H1 (cell line): Measurements from ENCODE around the gene RFX3. TPM values are rescaled to one million over a fixed set of nuclear protein-coding genes. Genes with fewer than 3 reads are reported as not detected.

Experiments
- CTCF ChIA-PET: fragments of 300-600 bp; sonication (Branson Sonifier 250); formaldehyde crosslinking; loops from one replicate; lab custom pipeline; 2021; ENCODE audit not compliant: partially characterized antibody; lab: Charles Lee
- POLR2A ChIA-PET: fragments of 300-600 bp; sonication (Branson Sonifier 250); formaldehyde crosslinking; loops from one replicate; lab custom pipeline; 2021; ENCODE audit warnings: inconsistent platforms; ENCODE audit not compliant: partially characterized antibody; lab: Charles Lee
- DNase-seq, 2 experiments: peaks; one replicate each; pipeline versions ENCODE4 v3.0.0 to v3.0.0-alpha.2; 2010 to 2022; ENCODE audit warnings: low spot score in 2 of 2, low read depth in 1 of 2, mixed read lengths in 1 of 2
- FAIRE-seq: peaks from 2 replicates; lab custom pipeline; 2011; peaks lifted over from hg19 to GRCh38; lab: Jason Lieb, UNC
- H2AFZ ChIP-seq: 2 replicates; pipeline ENCODE4 v1.8.1; 2012; ENCODE audit warnings: low read length, inconsistent platforms
- H2AK5ac ChIP-seq: 2 replicates; pipeline ENCODE4 v1.6.1; 2013; ENCODE audit warnings: low read depth, low read length
- H2BK120ac ChIP-seq: replicated peaks from 2 replicates; pipeline ENCODE3; 2013; ENCODE audit warnings: low read depth, low read length, inconsistent platforms
- H2BK12ac ChIP-seq: 2 replicates; pipeline ENCODE4 v1.6.1; 2013; ENCODE audit warnings: low read depth, low read length
- H2BK15ac ChIP-seq: 2 replicates; pipeline ENCODE4 v1.6.1; 2013; ENCODE audit warnings: low read length
- H2BK20ac ChIP-seq: 2 replicates; pipeline ENCODE4 v1.6.1; 2013; ENCODE audit warnings: low read length
- H2BK5ac ChIP-seq: 2 replicates; pipeline ENCODE4 v1.6.1; 2013; ENCODE audit warnings: low read depth, low read length
- H3K14ac ChIP-seq: 2 replicates; pipeline ENCODE4 v1.6.1; 2013; ENCODE audit warnings: inconsistent platforms; ENCODE audit not compliant: insufficient read length
- H3K18ac ChIP-seq: 2 replicates; pipeline ENCODE4 v1.6.1; 2013; ENCODE audit warnings: low read length; ENCODE audit errors: extremely low read depth
- H3K23ac ChIP-seq: 2 replicates; pipeline ENCODE4 v1.6.1; 2013; ENCODE audit warnings: inconsistent platforms; ENCODE audit not compliant: insufficient read length
- H3K23me2 ChIP-seq: 2 replicates; pipeline ENCODE4 v1.6.1; 2013; ENCODE audit warnings: low read depth, low read length
- H3K27ac ChIP-seq: 2 replicates; pipeline ENCODE4 v1.6.1; 2011; ENCODE audit warnings: low read depth, low read length, inconsistent platforms
- H3K27me3 ChIP-seq, 4 experiments: replicated peaks in 1 of 4; 1 replicate in 1 of 4; 2 replicates in 3 of 4; pipeline versions ENCODE4 v1.6.1 to v1.8.1; 2011 to 2013; ENCODE audit warnings: low read length in 3 of 4, mild to moderate bottlenecking in 3 of 4, inconsistent platforms in 2 of 4, mixed read lengths in 2 of 4, moderate library complexity in 1 of 4; ENCODE audit not compliant: control insufficient read depth in 3 of 4, insufficient read depth in 3 of 4; ENCODE audit errors: extremely low read depth in 1 of 4
- H3K36me3 ChIP-seq, 4 experiments: 2 replicates each; pipeline versions ENCODE4 v1.6.1 to v1.8.1; 2011 to 2013; ENCODE audit warnings: mild to moderate bottlenecking in 4 of 4, low read length in 3 of 4, moderate library complexity in 2 of 4, control low read depth in 1 of 4, inconsistent platforms in 1 of 4; ENCODE audit not compliant: insufficient read depth in 4 of 4, control insufficient read depth in 2 of 4
- H3K4ac ChIP-seq: replicated peaks from 2 replicates; pipeline ENCODE3; 2013; ENCODE audit warnings: low read length, low read depth, mixed read lengths, inconsistent platforms; ENCODE audit not compliant: insufficient read length
- H3K4me1 ChIP-seq, 4 experiments: replicated peaks in 1 of 4; 1 replicate in 1 of 4; 2 replicates in 3 of 4; pipeline versions ENCODE4 v1.6.1 to v1.8.1; 2011 to 2013; ENCODE audit warnings: low read length in 3 of 4, inconsistent platforms in 2 of 4, mixed read lengths in 1 of 4; ENCODE audit not compliant: insufficient read depth in 4 of 4, control insufficient read depth in 3 of 4
- H3K4me2 ChIP-seq, 2 experiments: 2 replicates each; pipeline versions ENCODE4 v1.6.1 to v1.8.1; 2011 to 2013; ENCODE audit warnings: low read depth in 2 of 2, low read length in 2 of 2, control low read depth in 1 of 2, inconsistent platforms in 1 of 2, mild to moderate bottlenecking in 1 of 2; ENCODE audit not compliant: insufficient read depth in 1 of 2
- H3K4me3 ChIP-seq, 4 experiments: fragments of 200-600, 300-600 bp in 1 of 4; sonication (generic), shearing (Covaris generic), sonication (Bioruptor Twin) in 1 of 4; 2 replicates each; pipeline versions ENCODE4 v1.5.1 to v1.8.1; 2011 to 2016; ENCODE audit warnings: low read length in 4 of 4, low read depth in 3 of 4, control low read depth in 2 of 4, inconsistent platforms in 2 of 4, mild to moderate bottlenecking in 2 of 4, mixed read lengths in 1 of 4, moderate library complexity in 1 of 4; ENCODE audit not compliant: insufficient read depth in 2 of 4; ENCODE audit errors: extremely low read depth in 1 of 4
- H3K56ac ChIP-seq: replicated peaks from 2 replicates; pipeline ENCODE3; 2013; ENCODE audit warnings: low read depth, mild to moderate bottlenecking, mixed read lengths, low read length, inconsistent platforms; ENCODE audit not compliant: insufficient read length
- H3K79me1 ChIP-seq: 2 replicates; pipeline ENCODE4 v1.6.1; 2013; ENCODE audit warnings: low read depth, low read length, control low read depth
- H3K79me2 ChIP-seq, 2 experiments: 2 replicates each; pipeline versions ENCODE4 v1.6.1 to v1.8.1; 2012 to 2013; ENCODE audit warnings: low read length in 2 of 2, mild to moderate bottlenecking in 2 of 2, inconsistent platforms in 1 of 2; ENCODE audit not compliant: insufficient read depth in 2 of 2, control insufficient read depth in 1 of 2
- H3K9ac ChIP-seq, 4 experiments: replicated peaks in 1 of 4; 1 replicate in 1 of 4; 2 replicates in 3 of 4; pipeline versions ENCODE4 v1.6.1 to v1.8.1; 2011 to 2013; ENCODE audit warnings: low read depth in 3 of 4, low read length in 3 of 4, control low read depth in 2 of 4, mild to moderate bottlenecking in 2 of 4, moderate library complexity in 2 of 4, inconsistent platforms in 1 of 4; ENCODE audit errors: extremely low read depth in 1 of 4
- H3K9me3 ChIP-seq, 2 experiments: 2 replicates each; pipeline versions ENCODE4 v1.6.1 to v1.8.1; 2012 to 2013; ENCODE audit warnings: mild to moderate bottlenecking in 2 of 2, moderate library complexity in 2 of 2, control low read depth in 1 of 2, inconsistent platforms in 1 of 2, low read depth in 1 of 2, low read length in 1 of 2, mixed read lengths in 1 of 2; ENCODE audit not compliant: insufficient read depth in 2 of 2
- H4K20me1 ChIP-seq, 2 experiments: replicated peaks in 1 of 2; 2 replicates each; pipeline versions ENCODE3 to v1.8.1; 2011 to 2013; ENCODE audit warnings: inconsistent platforms in 2 of 2, low read length in 2 of 2, mild to moderate bottlenecking in 1 of 2; ENCODE audit not compliant: insufficient read depth in 2 of 2, control insufficient read depth in 1 of 2
- H4K5ac ChIP-seq: 2 replicates; pipeline ENCODE4 v1.6.1; 2013; ENCODE audit warnings: low read length, low read depth, mixed read lengths, inconsistent platforms; ENCODE audit not compliant: insufficient read length
- H4K8ac ChIP-seq: 2 replicates; pipeline ENCODE4 v1.8.0; 2013; ENCODE audit warnings: mild to moderate bottlenecking, moderate library complexity, low read length, inconsistent platforms; ENCODE audit not compliant: insufficient read depth; ENCODE audit errors: extremely low read depth
- H4K91ac ChIP-seq: replicated peaks from 2 replicates; pipeline ENCODE3; 2013; ENCODE audit warnings: low read length, mixed read lengths, inconsistent platforms; ENCODE audit not compliant: insufficient read length
- ASH2L ChIP-seq: fragments of 200-600, 300-600 bp; sonication (generic); IDR thresholded peaks from one replicate; pipeline ENCODE4 v1.7.1; 2017; ENCODE audit warnings: low read length
- ATF2 ChIP-seq: IDR thresholded peaks from 2 replicates; pipeline ENCODE4 v1.6.1; 2012; ENCODE audit warnings: low read length, inconsistent platforms
- CEBPB ChIP-seq: IDR thresholded peaks from 2 replicates; pipeline ENCODE4 v1.6.1; 2012; ENCODE audit warnings: low read depth, low read length
- EP300 ChIP-seq, 2 experiments: IDR thresholded peaks; 1 replicate in 1 of 2; 2 replicates in 1 of 2; pipeline ENCODE4 v1.6.1; 2011 to 2012; ENCODE audit warnings: low read depth in 2 of 2, low read length in 2 of 2, mild to moderate bottlenecking in 2 of 2, borderline replicate concordance in 1 of 2, inconsistent platforms in 1 of 2, moderate library complexity in 1 of 2
- EZH2 ChIP-seq: fragments of 200-600 bp; sonication (generic); IDR thresholded peaks from 2 replicates; pipeline ENCODE4 v1.7.1; 2012; ENCODE audit warnings: low read depth, mild to moderate bottlenecking, moderate library complexity, low read length, inconsistent platforms; ENCODE audit not compliant: severe bottlenecking
- GABPA ChIP-seq: IDR thresholded peaks from 2 replicates; pipeline ENCODE4 v1.6.1; 2011; ENCODE audit warnings: mild to moderate bottlenecking, low read length, moderate library complexity, borderline replicate concordance; ENCODE audit not compliant: insufficient read depth
- JUND ChIP-seq: IDR thresholded peaks from 2 replicates; pipeline ENCODE4 v1.6.1; 2011; ENCODE audit warnings: mild to moderate bottlenecking, improper control_type of control experiment, low read length
- KDM1A ChIP-seq: fragments of 200-600, 300-600 bp; sonication (generic); IDR thresholded peaks from 2 replicates; pipeline ENCODE4 v1.7.1; 2016; ENCODE audit warnings: mild to moderate bottlenecking, low read length, borderline replicate concordance
- NRF1 ChIP-seq: IDR thresholded peaks from 2 replicates; pipeline ENCODE4 v1.6.1; 2011; ENCODE audit warnings: mild to moderate bottlenecking, low read depth, low read length, improper control_type of control experiment
- SP4 ChIP-seq: IDR thresholded peaks from 2 replicates; pipeline ENCODE4 v1.6.1; 2012; ENCODE audit warnings: low read length, inconsistent platforms
- SUZ12 ChIP-seq: fragments of 200-600 bp; sonication (generic); IDR thresholded peaks from 2 replicates; pipeline ENCODE4 v1.6.1; 2012; ENCODE audit warnings: mild to moderate bottlenecking, inconsistent platforms, low read length, moderate library complexity, mixed read lengths
- ZNF274 ChIP-seq: IDR thresholded peaks from 2 replicates; pipeline ENCODE4 v1.7.0; 2012; ENCODE audit warnings: low read length, borderline replicate concordance; ENCODE audit errors: extremely low read depth
- WGBS, 2 experiments: shearing (Covaris generic) in 1 of 2; methylation state at CpG; one replicate each; pipeline versions ENCODE4 v1.1.6 to v1.1.7; 2013 to 2015; ENCODE audit warnings: low lambda C conversion rate in 2 of 2, mixed read lengths in 2 of 2, inconsistent platforms in 1 of 2, low coverage in 1 of 2, missing lambda C conversion rate in 1 of 2; ENCODE audit not compliant: insufficient replicate concordance in 2 of 2, insufficient coverage in 1 of 2, insufficient read length in 1 of 2; ENCODE audit errors: extremely low coverage in 1 of 2, missing lambda C conversion rate in 1 of 2; 5-methylcytosine and 5-hydroxymethylcytosine counted together
- polyA plus RNA-seq, 7 experiments: library from polyadenylated mRNA; depleted of rRNA in 3 of 7; stranded (reverse) in 5 of 7; unstranded in 2 of 7; fragments of >200 nt in 5 of 7; fragments of 200-250 nt in 2 of 7; gene quantifications; 1 replicate in 5 of 7; 2 replicates in 1 of 7; 4 replicates in 1 of 7; pipeline versions ENCODE4 v1.2.1 to v1.2.3, GENCODE V29; 2011 to 2013; ENCODE audit warnings: missing spikeins in 2 of 7, mixed read lengths in 2 of 7
- total RNA-seq: library from RNA; stranded (reverse); fragmentation: NEBNext Ultra II Directional; extraction: Animal tissue kit (Norgen Biotek cat#: 25700); gene quantifications from 2 replicates; pipeline ENCODE4 v1.2.1, GENCODE V29; 2021

RFX3 gene
- total and polyA plus RNA-seq, 2 of the 8 experiments (the other 6 are each of a cell fraction or from before 2014, with no cell fraction given): 4.9 to 22.6 TPM

GRCh38 chr9:3478549-3478953, 47.2 kb downstream of the RFX3 start:
- Histone ChIP-seq H3K79me2 (0 out of 4 replicates have a peak, but pooled peaks cover 0 to 2% of the 10 kb centered on the region in 2 experiments), H3K4me1 (peaks cover 0 to 10% (median 6%) of the 10 kb centered on the region in 4 experiments; a peak in 4 of 7 replicates), H2BK120ac (no peak overlapping the region), H3K9me3 (no peaks in the 10 kb centered on the region), H4K20me1 (no peaks in the 10 kb centered on the region), H3K23me2 (no peaks in the 10 kb centered on the region), H3K79me1 (0 out of 2 replicates have a peak, but pooled peaks cover 2% of the 10 kb centered on the region), H3K36me3 (peaks cover 0 to 1% (median 0%) of the 10 kb centered on the region in 4 experiments; a peak in 1 of 8 replicates), H3K14ac (no peak overlapping the region), H2BK5ac (no peak overlapping the region), H3K56ac (no peak overlapping the region), H2BK20ac (no peak overlapping the region), H3K4ac (no peak overlapping the region), H3K4me3 (no peak overlapping the region), H3K18ac (no peak overlapping the region), H3K23ac (no peak overlapping the region), H2BK12ac (no peak overlapping the region), H3K27me3 (no peaks in the 10 kb centered on the region), H2BK15ac (no peak overlapping the region), H3K4me2 (peak overlapping the region in 1 of 2 experiments; percentile 23; a peak in 1 of 4 replicates), H3K27ac (no peak overlapping the region), H3K9ac (no peak overlapping the region), H2AK5ac (no peak overlapping the region), H4K8ac (no peak overlapping the region), H4K5ac (no peak overlapping the region), H4K91ac (no peak overlapping the region), H2AFZ (no peak overlapping the region)
- DNase-seq (no peak), FAIRE-seq (peak; percentile 63)
- POLR2A ChIA-PET: interaction anchor here (1.3 to 1.5 kb wide), 2 partner anchors 19 to 48 kb away, joined by 4 read pairs; no protein-coding TSS in a partner anchor
- CTCF ChIA-PET: no interaction called here
- WGBS, 2 experiments: 93% methylated on average over 1 of the region's 1 CpG; no CpG with 5 or more reads in 1 of the 2 experiments
- TF ChIP-seq KDM1A (no peak), ZNF274 (no peak), NRF1 (no peak), EP300 (IDR thresholded peaks at IDR 0.05; ENCODE audit: borderline replicate concordance in 1 of 2, low read depth in 2 of 2, low read length in 2 of 2) (no peak), EZH2 (no peak), ATF2 (no peak), JUND (no peak), SP4 (no peak), CEBPB (no peak), ASH2L (no peak), GABPA (no peak), SUZ12 (no peak)
